Activated T-cell treated with anti-CD3 and anti-CD28 coated beads, Interleukin-2, amount 50 U/mL, for 72 hours (primary cell): Measurements from ENCODE around the gene MROH2B. TPM values are rescaled to one million over a fixed set of nuclear protein-coding genes. Genes with fewer than 3 reads are reported as not detected.

ENCODE experiments used
- ATAC-seq, 2 donors: fragments of 150-1000 bp; cut with Tn5 transposase; replicated peaks in 1 of 2; 2 replicates each; pipeline ENCODE4 v1.10.0; 2021; ENCODE audit warnings: moderate library complexity in 2 of 2, mild to moderate bottlenecking in 1 of 2
- DNase-seq, 2 donors: peaks; one replicate each; pipeline ENCODE4 v3.0.0; 2021 to 2022; ENCODE audit warnings: mixed read lengths in 1 of 2
- H3K27ac Mint-ChIP-seq: one replicate; pipeline ENCODE4 v1.8.0; 2022; ENCODE audit warnings: mild to moderate bottlenecking, moderate library complexity, mixed read lengths
- H3K27me3 Mint-ChIP-seq: one replicate; pipeline ENCODE4 v1.8.0; 2022; ENCODE audit warnings: low read depth, mixed read lengths
- H3K36me3 Mint-ChIP-seq, 2 donors: one replicate each; pipeline ENCODE4 v1.8.0; 2022; ENCODE audit warnings: mixed read lengths in 2 of 2, mild to moderate bottlenecking in 1 of 2; ENCODE audit not compliant: insufficient read depth in 2 of 2
- H3K4me1 Mint-ChIP-seq: one replicate; pipeline ENCODE4 v1.8.0; 2022; ENCODE audit warnings: low read depth, mixed read lengths
- H3K4me3 Mint-ChIP-seq, 2 donors: one replicate each; pipeline ENCODE4 v1.8.0; 2022; ENCODE audit warnings: mild to moderate bottlenecking in 2 of 2, mixed read lengths in 2 of 2, moderate library complexity in 2 of 2
- H3K9me3 Mint-ChIP-seq, 2 donors: one replicate each; pipeline ENCODE4 v1.8.0; 2022; ENCODE audit warnings: mixed read lengths in 2 of 2
- total RNA-seq, 2 donors: library from RNA; stranded (reverse); gene quantifications; one replicate each; pipeline ENCODE4 v1.2.3, GENCODE V29; 2022

MROH2B gene
- not detected for total RNA-seq

DNA sequence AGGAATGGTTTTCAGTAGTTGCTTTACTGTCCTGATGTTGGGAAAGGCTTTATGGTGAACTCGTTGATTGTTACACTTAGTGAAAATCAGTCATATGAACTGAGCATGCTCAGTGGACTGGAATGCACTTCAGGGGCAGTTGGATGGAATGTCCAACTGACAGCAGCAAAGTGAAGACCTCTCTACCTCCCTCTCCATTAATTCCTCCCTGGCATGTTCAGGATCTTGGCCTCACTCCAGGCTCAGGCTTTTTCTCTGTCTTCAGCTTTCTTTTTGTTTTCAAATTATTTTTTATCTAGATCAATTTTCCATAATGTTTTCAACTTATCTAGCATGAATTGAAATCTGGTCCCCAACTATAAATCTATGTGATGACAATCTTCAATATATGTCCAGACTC lies at the start of gene MROH2B:
TSS of gene MROH2B (minus strand) at position 101 of the 400 bp plus-strand sequence. CDS start 490 bp downstream, outside the sequence.
- H3K27me3 Mint-ChIP-seq = no peaks in the 10 kb centered on the region
- H3K4me3 Mint-ChIP-seq = no peak within 1 kb of the TSS
- H3K27ac Mint-ChIP-seq = no peak within 1 kb of the TSS
- no peaks in the 10 kb centered on the region for H3K36me3 Mint-ChIP-seq
- H3K4me1 Mint-ChIP-seq = no peaks in the 10 kb centered on the region
- DNase-seq = no peak
- ATAC-seq = no peak
- peaks cover 0 to 1% of the 10 kb centered on the region in 2 donors for H3K9me3 Mint-ChIP-seq

DNA sequence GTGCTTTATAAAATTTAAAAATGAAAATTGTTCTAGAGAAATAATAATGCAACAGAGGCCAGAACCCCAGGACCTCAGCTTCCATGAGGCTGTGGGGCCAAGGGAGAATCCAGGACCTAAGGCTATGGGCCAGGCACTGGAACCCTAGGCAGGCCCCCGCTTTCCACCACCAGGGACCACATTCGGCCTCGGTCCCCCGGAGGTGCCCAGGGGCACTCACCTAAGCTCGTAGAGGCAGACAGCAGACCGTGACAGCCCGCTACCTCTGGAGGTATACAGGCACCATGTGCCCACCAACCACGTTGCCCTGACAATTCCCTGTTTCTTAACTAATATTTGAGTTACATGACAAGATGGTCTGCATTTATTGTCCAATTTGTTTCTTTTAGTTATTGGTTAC lies 49.5 kb upstream of the MROH2B start:
- Mint-ChIP-seq H3K9me3 (no peaks in the 10 kb centered on the region), H3K27ac (no peak overlapping the region), H3K36me3 (no peaks in the 10 kb centered on the region), H3K4me1 (no peaks in the 10 kb centered on the region), H3K4me3 (no peak overlapping the region), H3K27me3 (no peaks in the 10 kb centered on the region)
- ATAC-seq (no peak), DNase-seq (no peak)

DNA sequence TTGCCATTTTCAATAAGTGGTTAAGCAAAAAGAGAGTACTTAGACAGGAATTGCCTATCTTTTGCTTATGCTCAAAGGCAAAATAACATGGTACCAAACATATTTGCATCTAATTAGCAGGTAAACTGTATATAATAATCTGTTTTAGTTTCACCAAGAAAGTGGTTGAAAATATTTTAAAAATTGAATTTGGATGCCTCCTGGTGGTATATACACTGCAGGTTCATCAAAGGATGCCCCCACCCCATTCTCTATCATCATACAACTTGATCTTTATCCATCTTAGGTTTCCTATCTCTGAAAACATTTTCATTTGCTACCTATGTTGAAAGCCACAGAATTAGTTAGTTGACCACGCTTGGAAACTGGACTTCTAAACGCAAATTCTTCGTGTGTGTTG lies 47.0 kb upstream of the MROH2B start:
- Mint-ChIP-seq H3K4me1 (no peaks in the 10 kb centered on the region), H3K27ac (no peak overlapping the region), H3K9me3 (no peaks in the 10 kb centered on the region), H3K4me3 (no peak overlapping the region), H3K27me3 (no peaks in the 10 kb centered on the region), H3K36me3 (no peaks in the 10 kb centered on the region)
- DNase-seq = no peak
- no peak for ATAC-seq

DNA sequence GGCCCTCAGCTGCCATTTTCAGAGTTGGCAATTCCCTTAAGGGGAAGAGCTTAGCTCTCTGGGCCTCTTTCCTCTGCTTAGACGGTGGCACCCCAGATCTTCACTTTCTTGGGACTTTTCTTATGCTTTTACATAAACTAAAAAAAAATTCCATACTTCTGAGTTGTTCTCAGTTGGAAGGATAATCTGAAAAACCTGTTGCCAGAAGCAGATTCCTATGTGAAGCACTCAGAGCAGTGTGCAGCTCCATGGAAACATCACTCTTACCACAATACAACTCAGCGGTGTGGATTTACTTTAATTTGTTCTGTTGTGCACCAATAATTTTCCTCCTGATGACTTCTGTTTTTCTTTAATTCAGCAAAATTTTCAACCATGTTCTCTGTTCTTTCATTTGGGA lies 44.1 kb upstream of the MROH2B start:
- H3K36me3 Mint-ChIP-seq = no peaks in the 10 kb centered on the region
- no peak overlapping the region for H3K4me3 Mint-ChIP-seq
- DNase-seq = no peak
- no peak for ATAC-seq
- H3K4me1 Mint-ChIP-seq = no peaks in the 10 kb centered on the region
- no peaks in the 10 kb centered on the region for H3K9me3 Mint-ChIP-seq
- H3K27me3 Mint-ChIP-seq = no peaks in the 10 kb centered on the region
- H3K27ac Mint-ChIP-seq = no peak overlapping the region

DNA sequence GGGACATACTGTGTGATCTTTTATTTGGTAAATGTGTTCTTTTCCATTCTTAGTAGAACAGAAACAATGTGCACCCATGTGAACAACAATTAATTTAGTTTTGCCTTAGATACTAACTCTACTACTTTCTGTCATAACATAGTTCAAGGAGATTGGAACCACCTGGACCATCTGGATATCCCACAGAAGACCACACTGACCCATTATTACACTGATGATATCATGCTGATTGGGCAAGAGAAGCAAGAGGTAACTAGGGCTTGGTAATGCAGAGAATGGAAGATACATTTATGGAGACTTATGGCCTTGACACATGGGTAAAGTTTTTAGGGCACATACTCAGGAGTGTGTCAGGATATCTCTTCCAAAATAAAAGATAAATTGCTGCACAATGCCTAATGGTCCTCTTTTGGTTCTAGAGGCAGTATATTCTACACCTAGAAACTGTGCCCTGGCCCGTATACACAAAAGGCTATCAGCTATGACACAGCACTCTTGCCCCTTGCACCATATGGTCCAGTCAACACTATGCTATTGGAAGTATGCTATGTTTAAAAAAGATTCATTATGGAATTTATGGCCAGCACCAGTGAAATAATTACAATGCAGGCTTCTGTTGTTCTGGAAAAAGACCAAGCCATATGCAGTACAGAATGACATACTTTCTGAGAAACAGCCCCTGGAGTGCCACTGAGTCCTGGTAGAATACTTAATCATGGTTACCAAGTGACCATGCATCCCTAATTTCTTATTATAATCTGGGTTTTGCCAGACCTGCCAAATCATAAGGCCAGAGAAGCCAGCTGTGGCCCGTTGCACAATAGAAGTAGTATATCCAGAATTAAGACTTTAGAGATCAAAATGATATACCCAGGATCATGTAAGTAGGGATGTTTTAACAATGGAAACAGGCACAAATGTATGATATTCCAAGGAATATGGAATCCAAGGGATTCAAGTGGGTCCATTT lies 41.6 kb upstream of the MROH2B start:
- Mint-ChIP-seq H3K27me3 (no peaks in the 10 kb centered on the region), H3K9me3 (no peaks in the 10 kb centered on the region), H3K27ac (no peak overlapping the region), H3K4me3 (no peak overlapping the region), H3K36me3 (no peaks in the 10 kb centered on the region), H3K4me1 (no peaks in the 10 kb centered on the region)
- ATAC-seq (no peak), DNase-seq (no peak)

DNA sequence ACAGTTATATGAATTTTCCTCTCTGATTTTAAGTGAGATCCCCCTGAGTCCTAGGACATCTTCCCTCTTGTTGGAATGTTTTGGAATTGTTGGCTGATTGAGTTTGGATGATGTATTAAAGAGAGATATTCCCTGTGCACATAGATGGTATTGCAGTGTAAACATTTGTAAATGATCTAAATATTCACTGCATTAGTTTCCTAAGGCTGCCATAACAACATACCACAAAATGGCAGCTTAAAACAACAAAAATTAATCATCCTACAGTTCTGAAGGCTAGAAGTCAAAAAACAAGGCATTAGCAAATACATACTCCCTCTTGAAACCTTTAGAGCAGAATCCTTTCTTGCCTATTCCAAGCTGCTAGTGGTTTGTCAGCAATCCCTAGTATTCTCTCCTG lies 38.0 kb upstream of the MROH2B start:
- ATAC-seq = no peak
- H3K36me3 Mint-ChIP-seq = no peaks in the 10 kb centered on the region
- no peak overlapping the region for H3K4me3 Mint-ChIP-seq
- H3K4me1 Mint-ChIP-seq = no peaks in the 10 kb centered on the region
- DNase-seq = no peak
- no peak overlapping the region for H3K27ac Mint-ChIP-seq
- no peaks in the 10 kb centered on the region for H3K9me3 Mint-ChIP-seq
- H3K27me3 Mint-ChIP-seq = no peaks in the 10 kb centered on the region

DNA sequence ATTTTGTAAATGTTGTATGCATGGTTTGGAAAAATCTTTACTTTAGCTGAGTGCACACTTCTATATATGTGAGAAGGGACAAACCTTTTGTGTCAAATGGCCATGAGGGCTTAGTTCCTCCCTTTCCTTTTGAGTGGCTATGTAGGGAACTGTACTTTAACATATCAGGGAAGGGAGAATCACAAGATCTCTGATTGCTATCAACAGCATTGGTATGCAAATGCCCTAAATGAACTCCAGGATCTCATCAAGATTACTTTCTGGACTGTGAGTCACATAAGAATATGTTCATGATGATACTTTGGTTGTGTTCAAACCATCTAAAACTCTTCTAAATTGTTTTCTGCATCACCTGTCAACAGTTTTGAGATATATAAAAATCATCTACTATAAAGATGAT lies 31.2 kb upstream of the MROH2B start:
- H3K36me3 Mint-ChIP-seq = no peaks in the 10 kb centered on the region
- no peaks in the 10 kb centered on the region for H3K27me3 Mint-ChIP-seq
- H3K4me3 Mint-ChIP-seq = no peak overlapping the region
- H3K4me1 Mint-ChIP-seq = no peaks in the 10 kb centered on the region
- DNase-seq = no peak
- ATAC-seq = no peak
- H3K9me3 Mint-ChIP-seq = no peaks in the 10 kb centered on the region
- no peak overlapping the region for H3K27ac Mint-ChIP-seq

DNA sequence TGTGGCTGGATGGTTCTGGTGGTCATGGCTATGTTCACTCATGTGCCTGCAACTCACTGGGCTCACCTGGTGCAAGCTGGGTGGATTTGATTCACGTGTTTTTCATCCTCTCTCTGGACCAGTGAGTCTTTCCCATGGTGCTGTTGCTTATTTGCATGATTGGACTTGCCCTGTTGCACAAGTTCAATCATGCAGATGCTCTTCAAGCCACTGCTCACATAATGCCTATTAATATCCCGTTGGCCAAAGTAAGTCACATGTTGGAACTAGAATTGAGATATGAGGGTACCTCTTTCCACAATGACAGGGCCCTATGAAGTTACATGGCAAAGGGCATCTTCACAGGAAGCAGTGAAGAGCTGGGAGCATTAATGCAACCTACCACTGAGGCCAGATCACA lies 26.5 kb upstream of the MROH2B start:
- H3K36me3 Mint-ChIP-seq = no peaks in the 10 kb centered on the region
- no peaks in the 10 kb centered on the region for H3K4me1 Mint-ChIP-seq
- ATAC-seq = no peak
- H3K27me3 Mint-ChIP-seq = no peaks in the 10 kb centered on the region
- H3K9me3 Mint-ChIP-seq = no peaks in the 10 kb centered on the region
- DNase-seq = no peak
- no peak overlapping the region for H3K27ac Mint-ChIP-seq
- no peak overlapping the region for H3K4me3 Mint-ChIP-seq

DNA sequence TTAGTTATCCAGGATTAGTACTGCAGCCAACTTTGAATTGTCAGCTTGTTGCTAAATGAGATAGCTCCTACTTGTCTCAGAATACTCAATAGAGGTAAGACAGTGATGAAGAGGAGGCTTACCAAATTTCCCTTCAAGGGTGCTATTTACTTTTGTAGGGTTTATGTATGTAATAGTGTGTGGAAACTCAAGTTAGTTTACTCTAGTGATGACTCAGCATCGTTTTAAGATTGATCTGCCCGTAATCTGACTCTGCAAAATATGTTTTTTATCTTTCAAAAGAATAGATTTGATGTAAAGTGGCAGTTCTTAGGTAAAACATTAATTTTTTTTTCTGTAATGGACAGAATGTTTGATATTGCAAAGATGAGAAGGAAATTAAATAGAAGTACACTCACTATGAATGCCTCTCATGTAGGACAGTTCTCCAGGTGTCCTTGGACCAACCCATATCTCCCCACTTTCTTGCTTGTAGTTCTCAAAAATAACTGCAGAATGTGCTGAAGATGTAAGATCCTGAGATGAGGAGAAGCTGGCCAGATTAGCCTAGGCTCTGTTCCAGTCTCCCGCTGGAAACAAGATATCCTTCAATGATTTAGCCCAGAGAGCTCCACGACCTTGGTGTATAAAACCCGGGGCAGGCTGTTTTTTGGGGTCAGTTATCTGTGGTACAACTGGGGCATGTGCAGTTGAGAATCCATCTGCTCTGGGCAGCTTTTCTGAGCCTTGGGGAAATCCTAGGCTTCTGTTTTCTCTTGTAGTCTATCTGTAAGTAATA lies 24.4 kb upstream of the MROH2B start:
- no peak for ATAC-seq
- H3K27ac Mint-ChIP-seq = no peak overlapping the region
- no peaks in the 10 kb centered on the region for H3K9me3 Mint-ChIP-seq

DNA sequence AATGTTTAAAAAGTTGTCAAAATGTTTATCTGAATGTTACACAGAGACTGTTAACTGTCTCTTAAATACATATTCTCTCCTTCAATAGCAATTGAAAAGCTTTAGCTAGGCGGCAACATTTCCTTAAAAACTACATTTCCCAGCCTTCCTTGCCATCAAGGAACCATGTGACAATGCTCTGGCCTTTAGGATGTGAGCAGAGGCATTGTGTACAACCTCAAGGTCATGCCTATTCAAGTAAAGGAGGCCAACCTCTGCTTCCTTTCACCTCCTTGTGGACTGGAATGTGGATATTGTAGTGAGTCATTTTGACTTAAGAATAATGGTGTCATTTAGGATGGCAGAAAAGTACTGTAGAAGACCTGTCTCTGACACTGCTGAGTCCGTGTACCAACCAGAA lies 23.7 kb upstream of the MROH2B start:
- H3K9me3 Mint-ChIP-seq = no peaks in the 10 kb centered on the region
- H3K4me3 Mint-ChIP-seq = no peak overlapping the region
- H3K27me3 Mint-ChIP-seq = no peaks in the 10 kb centered on the region
- no peak for DNase-seq
- no peaks in the 10 kb centered on the region for H3K36me3 Mint-ChIP-seq
- H3K4me1 Mint-ChIP-seq = no peaks in the 10 kb centered on the region
- no peak for ATAC-seq
- no peak overlapping the region for H3K27ac Mint-ChIP-seq

More for the DNA sequence above, 24.4 kb upstream of the MROH2B start:
- Mint-ChIP-seq H3K27me3 (no peaks in the 10 kb centered on the region), H3K36me3 (no peaks in the 10 kb centered on the region), H3K4me1 (no peaks in the 10 kb centered on the region), H3K4me3 (no peak overlapping the region)
- DNase-seq = no peak

DNA sequence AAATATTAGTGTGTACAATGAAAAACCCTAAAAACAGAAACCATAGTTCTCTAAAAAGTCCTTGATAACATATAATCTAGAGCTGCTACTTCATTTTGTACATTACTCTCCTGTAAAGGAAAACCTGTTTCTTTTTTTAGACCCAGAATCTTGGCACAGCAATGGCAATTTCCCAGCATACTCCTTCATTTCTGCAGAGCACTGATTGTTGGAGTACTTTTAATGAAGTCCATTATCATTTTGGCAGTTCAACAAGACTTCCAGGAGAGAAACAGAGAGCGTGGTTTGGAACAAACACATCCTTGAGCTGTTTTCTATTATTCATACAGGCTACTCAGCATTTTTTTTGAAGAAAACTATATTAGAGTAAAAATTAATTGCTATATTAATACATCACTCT lies 22.7 kb upstream of the MROH2B start:
- Mint-ChIP-seq H3K27me3 (no peaks in the 10 kb centered on the region), H3K36me3 (no peaks in the 10 kb centered on the region), H3K4me3 (no peak overlapping the region), H3K27ac (no peak overlapping the region), H3K9me3 (no peaks in the 10 kb centered on the region), H3K4me1 (no peaks in the 10 kb centered on the region)
- no peak for DNase-seq
- no peak for ATAC-seq

DNA sequence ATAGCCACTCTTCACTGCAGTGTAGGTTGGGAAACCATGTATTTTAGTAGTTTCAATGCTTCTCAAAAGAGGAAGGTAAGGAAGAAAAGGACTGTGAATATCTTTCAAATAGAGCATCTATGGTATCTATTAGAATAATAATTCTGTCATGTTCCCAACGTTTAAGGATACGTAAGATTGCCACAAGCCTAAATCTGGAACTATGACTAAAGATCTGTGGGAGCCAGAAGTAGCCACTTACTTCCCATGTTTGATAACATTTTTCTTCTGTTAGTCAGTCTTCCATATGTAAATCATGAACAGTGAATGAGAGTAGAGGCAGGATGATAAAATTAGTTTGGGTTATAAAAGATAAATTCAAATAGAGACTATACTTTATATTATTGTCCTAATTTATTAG lies 16.3 kb upstream of the MROH2B start:
- ATAC-seq (no peak), DNase-seq (no peak)
- no peak overlapping the region for H3K4me3 Mint-ChIP-seq
- H3K9me3 Mint-ChIP-seq = peaks cover 0 to 3% of the 10 kb centered on the region in 2 donors
- no peaks in the 10 kb centered on the region for H3K36me3 Mint-ChIP-seq
- H3K27me3 Mint-ChIP-seq = no peaks in the 10 kb centered on the region
- H3K27ac Mint-ChIP-seq = no peak overlapping the region
- H3K4me1 Mint-ChIP-seq = no peaks in the 10 kb centered on the region

DNA sequence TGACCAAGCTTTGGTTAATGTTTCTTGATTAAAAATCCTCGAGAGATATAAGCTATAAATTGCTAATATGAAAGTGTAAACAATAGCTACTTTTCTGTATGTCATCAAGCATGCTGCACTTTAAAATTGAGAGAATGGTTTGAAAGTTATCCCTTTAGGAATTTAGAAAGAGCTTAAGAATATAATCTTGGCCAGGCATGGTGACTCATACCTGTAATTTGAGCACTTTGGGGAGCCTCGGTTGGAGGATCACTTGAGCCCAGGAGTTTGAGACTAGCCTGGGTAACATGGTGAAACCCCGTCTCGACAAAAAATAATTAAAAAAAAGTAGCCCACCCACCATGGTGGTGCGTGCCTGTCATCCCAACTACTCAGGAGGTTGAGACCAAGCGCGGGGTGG lies 12.2 kb upstream of the MROH2B start:
- H3K36me3 Mint-ChIP-seq = no peaks in the 10 kb centered on the region
- H3K27me3 Mint-ChIP-seq = no peaks in the 10 kb centered on the region
- no peaks in the 10 kb centered on the region for H3K4me1 Mint-ChIP-seq
- peaks cover 0 to 9% of the 10 kb centered on the region in 2 donors for H3K9me3 Mint-ChIP-seq
- ATAC-seq (no peak), DNase-seq (no peak)
- no peak overlapping the region for H3K27ac Mint-ChIP-seq
- no peak overlapping the region for H3K4me3 Mint-ChIP-seq
